Stimulated activated CD4-positive, alpha-beta T cell treated with anti-CD3 and anti-CD28 coated beads, Interleukin-2, amount 100 ng/mL, for 4 hours (primary cell): Measurements from ENCODE around the gene RILP.
A peak's percentile ranks its signal among the peaks of the same experiment; 100 is the strongest.

Experiments used
- DNase-seq: peaks from one replicate; pipeline ENCODE4 v3.0.0-alpha.2; 2020; ENCODE audit warnings: low read depth

The RILP gene

GRCh38 chr17:1629504-1630310, 20.0 kb downstream of the RILP start:
- DNase-seq: peak; percentile 57

DNA sequence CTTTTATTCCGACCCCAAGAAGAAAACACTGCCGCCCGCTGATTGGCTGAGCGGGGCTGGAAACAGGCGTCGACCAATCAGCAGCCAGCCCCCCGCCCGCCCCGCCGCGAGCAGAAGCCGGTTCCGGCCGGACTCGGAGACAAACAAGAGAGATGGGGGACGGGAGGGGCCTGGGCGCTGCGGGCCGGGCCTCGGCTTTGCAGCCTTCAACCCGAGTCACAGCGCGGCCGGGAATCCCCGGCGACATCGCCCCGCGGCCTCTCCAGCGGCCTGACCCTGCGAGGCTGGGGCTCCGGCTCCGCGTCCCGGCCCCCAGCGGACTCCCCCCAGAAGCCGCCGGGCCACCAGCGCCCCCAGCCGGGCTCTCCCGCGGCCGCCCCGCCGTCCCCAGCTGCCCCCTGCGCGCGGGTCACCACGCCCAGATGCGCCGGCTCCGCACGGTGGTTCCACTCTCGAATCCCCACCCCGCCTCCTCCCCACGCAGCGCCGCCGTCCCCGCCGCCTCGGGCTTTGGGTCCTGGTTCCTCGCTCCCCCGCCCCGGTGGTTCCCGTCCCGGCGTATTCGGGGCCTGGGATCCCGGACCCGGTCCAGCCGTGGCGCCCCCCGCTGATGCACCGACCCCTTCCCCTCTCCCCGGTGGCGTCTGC, 20.7 kb downstream of the RILP start:
- DNase-seq: peak; percentile 77

- DNase-seq: peak; percentile 66
These were observed 21.4 kb downstream of the RILP start, which contains the start of gene SLC43A2 for GRCh38 chr17:1627982-1628855. TSS of gene SLC43A2 (minus strand) at chr17:1628834. CDS start at chr17:1627874, 960 bp downstream.

- no peak for DNase-seq
These were observed 22.3 kb downstream of the RILP start for GRCh38 chr17:1627182-1627981.

DNA sequence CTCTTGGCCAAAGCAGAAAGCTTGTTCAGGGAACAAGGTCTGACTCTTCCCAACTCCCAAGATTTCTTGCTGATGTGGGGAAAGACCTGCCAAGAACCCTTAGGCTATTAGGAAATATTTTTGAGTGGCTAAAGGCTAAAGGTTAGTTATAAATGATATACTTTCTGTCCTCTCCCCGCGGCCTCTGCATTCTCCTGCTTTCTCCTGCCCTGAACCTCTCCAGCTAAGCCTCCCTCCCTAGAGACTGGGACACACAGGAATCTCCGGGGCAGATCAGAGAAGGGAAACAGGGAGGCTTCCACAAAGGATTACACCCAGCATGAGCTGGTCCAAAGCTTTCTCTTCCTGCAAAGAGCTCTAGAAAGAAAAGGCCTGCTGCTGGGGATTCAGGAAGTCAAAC, 23.3 kb downstream of the RILP start:
- DNase-seq: no peak

- no peak for DNase-seq
These were observed 24.1 kb downstream of the RILP start for GRCh38 chr17:1625581-1625980.

DNA sequence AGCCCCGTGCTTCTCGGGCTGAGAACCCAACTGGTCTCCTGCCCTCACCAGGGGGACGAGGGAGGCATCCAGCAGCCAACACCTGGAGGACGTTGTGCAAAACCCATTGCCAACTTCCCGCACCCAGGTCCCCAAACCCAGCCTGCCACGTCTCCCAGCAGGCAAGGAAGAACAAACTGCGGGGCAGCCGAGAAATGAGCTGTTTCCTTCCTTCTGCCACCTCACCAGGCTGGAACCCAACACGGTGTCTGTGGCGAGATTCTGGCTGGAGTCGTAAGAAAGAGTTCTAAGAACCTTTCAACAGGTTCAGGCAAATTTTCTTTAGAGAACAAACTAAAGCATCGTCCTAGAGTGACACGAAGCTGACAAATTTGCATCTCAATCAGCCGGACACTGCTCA, 24.6 kb downstream of the RILP start:
- no peak for DNase-seq

- no peak for DNase-seq
These were observed 25.0 kb downstream of the RILP start for GRCh38 chr17:1624650-1625049.

DNA sequence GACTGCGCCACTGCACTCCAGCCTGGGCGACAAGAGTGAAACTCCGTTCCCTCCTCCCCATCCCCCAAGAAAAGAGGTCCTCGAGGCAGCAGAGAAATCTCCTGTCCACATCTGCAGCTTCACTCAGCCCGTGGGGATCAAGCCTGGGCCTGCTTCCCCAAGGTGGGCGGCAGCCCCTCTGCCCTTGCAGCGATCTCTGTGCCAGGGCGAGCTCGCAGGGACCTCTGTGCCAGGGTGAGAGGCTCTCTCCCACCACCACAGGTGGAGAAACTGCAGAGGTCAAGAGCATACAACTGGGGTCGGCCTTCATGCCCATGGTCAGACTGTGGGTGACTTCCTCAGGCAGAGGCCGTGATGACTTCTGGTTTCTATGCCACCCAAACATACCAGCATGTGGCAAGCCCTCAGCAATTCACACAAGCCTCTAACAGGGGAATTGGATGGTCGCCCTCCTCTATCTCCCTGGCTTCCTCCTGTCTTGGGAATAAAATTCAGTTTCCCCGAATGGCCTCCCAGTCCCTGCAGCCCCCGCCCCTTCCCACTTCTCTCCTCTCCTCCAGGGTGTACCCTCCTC, 26.5 kb downstream of the RILP start:
- no peak for DNase-seq

DNA sequence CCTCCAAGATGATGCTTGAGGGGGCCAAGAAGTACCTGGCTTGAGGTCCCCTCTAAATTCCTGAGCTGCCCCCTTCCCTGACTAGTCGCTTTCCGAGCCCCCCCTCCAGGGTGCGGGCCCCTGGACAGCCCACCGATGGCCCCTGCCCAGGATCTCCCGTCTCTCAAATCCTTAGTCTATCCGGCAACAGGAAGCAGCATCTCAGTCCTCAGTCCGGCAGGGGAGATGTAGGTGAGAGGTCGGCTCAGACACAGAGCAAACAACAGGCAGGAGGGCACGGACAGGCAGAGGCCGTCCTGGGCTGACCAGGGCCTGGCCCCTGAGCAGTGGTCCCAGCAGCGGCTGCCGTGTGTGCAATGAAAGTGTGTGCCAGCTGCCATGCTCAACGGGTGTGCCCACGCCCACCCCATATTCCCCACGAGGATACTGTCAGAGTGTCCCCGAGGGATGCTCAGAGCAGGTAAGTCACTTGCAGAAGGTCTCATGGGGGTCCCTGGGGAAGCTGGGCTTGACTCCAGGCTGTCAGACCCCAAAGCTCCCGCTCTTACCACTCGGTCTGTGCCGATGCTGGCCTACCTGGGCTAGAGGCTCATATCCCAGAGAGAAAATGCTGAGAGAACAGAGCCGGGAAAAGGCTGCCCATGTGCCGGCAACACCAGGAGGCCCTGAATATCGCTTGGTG, 28.3 kb downstream of the RILP start:
- no peak for DNase-seq

DNA sequence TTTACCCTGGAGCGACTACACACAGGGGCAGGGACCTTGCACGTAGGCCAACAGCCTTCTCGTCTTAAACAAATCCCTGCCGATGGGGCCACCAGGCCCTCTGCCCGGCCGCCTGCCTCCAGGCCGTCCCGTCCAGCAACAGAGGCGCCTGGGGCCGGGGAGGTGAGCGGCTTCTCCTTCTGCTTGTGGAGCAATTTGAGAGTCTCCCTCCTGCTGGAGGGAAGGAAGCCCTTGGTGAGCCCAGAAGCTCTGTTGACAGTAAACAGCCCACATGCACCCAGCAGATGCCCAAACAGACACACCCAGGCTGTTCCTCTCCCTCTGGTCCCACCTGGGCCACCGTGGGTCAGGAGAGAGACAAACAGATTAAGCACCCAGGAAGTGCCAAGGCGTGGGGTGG, 29.2 kb downstream of the RILP start:
- DNase-seq: no peak

DNA sequence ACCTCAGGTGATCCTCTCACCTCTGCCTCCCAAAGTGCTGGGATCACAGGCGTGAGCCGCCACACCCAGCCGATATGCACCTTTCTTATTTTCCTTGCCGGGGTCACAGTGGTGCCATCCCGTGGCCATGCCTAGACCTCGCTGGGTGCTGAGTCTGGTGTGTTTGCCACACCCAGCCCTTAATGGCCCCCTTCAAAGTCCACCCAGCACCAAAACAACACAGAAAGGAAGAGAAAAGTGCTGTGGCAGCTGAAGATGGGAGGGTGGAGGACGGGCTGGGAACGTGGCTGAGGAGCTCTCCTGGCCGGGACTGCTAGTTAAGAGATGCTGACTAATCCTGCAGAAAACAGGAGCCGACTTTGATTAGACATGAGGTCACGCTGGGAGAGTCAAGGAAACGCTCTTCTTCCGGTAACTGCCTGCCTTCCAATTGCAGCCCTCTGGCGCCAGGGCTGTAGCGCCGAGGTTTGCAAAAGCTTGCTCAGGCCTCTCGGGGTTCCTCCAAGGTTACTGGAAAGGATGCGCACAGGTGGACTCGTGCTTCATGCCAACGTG, 32.0 kb downstream of the RILP start:
- DNase-seq: no peak

DNA sequence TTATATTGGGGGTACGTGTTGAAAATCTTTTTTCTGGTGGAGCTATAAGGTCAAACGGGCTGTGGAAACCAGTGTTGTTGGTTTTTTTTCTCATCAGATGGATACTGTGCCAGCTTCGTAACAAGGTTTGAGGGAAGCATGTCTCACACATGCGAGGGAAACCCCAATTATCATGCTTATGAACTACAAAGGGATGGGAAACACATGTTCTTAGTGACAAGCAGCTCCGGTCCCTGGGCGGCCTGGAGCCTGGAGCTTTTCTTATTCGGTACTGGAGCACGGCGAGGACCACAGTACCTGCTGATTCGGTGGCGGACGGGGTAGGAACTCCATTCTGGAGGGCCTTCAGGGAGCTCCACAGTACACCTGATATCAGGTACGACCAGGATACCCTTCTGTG, 33.6 kb downstream of the RILP start:
- DNase-seq: no peak

DNA sequence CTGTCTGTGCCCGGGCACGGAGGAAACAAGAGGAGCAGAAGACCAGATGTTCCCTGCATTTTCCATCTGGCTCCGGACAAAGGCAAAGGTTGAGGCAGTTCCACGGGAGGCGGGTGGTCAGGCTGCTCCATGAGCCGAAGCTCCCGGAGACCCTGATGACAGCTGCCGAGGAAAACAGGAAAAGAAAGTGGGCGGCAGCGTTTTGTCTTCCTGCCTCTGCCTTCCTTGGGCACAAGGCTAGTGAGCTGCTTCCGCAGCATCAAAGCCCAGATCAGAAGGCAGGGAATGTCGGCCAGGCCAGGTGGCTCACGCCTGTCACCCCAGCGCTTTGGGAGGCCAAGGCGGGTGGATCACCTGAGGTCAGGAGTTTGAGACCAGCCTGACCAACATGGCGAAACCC, 37.3 kb downstream of the RILP start:
- no peak for DNase-seq

- DNase-seq: no peak
These were observed 38.0 kb downstream of the RILP start for GRCh38 chr17:1611715-1612114.

GRCh38 chr17:1608676-1609075, 41.0 kb downstream of the RILP start:
- DNase-seq: no peak

GRCh38 chr17:1607971-1608320, 41.7 kb downstream of the RILP start:
- DNase-seq: no peak

- no peak for DNase-seq
These were observed 43.2 kb downstream of the RILP start for GRCh38 chr17:1606352-1606985.

DNA sequence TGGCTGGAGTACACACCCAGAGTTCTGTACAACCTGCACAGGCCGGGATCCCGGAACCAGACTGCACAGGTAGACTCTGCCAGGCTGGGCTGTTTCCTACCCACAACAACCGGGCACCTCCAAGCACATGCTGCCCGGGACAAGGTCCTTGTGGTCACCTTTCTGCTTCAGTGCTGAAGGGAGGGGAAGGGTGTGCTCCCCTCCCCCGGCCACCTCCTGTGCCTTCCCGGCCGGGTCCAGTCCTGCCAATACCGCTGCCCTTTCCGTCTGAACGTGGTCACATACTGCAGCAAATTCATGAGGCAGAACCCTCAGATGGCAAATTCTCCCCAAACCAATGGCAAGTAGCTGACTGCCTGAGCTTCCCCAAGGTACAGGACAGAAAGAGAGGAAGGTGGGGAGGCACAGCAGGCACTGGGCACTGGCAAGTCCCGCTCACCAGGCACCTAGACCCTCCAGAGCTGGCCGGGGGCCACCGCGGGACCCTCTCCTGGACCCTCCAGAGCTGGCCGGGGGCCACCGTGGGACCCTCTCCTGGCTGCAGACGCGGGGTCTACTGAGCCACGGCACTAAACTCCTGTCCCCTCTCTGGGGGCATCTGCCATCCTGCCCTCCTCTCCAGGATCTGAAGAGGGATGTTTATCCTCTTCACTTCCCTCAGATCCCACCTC, 43.9 kb downstream of the RILP start:
- DNase-seq: no peak
